ENCODE data around the gene ATP5ME.

Gene ATP5ME

GRCh38 chr4:666822-667544 lies 7.1 kb downstream of the ATP5ME start:
- DNase-seq = no peak

- DNase-seq = no peak
Measured at GRCh38 chr4:666436-666810, 7.7 kb downstream of the ATP5ME start.

- no peak for DNase-seq
Measured at GRCh38 chr4:665751-666435, 8.2 kb downstream of the ATP5ME start.

- no peak for DNase-seq
Measured at GRCh38 chr4:665381-665750, 8.7 kb downstream of the ATP5ME start.

GRCh38 chr4:664713-665231 lies 9.3 kb downstream of the ATP5ME start:
- DNase-seq = no peak

GRCh38 chr4:663438-664428 lies 10.3 kb downstream of the ATP5ME start:
- DNase-seq = no peak

GRCh38 chr4:663046-663437 lies 11.0 kb downstream of the ATP5ME start:
- no peak for DNase-seq

GRCh38 chr4:661881-662761 lies 12.0 kb downstream of the ATP5ME start:
- no peak for DNase-seq

GRCh38 chr4:661231-661630 lies 12.8 kb downstream of the ATP5ME start:
- no peak for DNase-seq

- DNase-seq = no peak
Measured at GRCh38 chr4:660401-660800, 13.7 kb downstream of the ATP5ME start.

- no peak for DNase-seq
Measured at GRCh38 chr4:659851-660250, 14.2 kb downstream of the ATP5ME start.

GRCh38 chr4:658681-659667 lies 15.1 kb downstream of the ATP5ME start:
- no peak for DNase-seq

- no peak for DNase-seq
Measured at GRCh38 chr4:657834-658667, 16.0 kb downstream of the ATP5ME start.

- DNase-seq = no peak
Measured at GRCh38 chr4:657338-657833, 16.7 kb downstream of the ATP5ME start.

GRCh38 chr4:656436-657337 lies 17.4 kb downstream of the ATP5ME start:
- no peak for DNase-seq

- no peak for DNase-seq
Measured at GRCh38 chr4:655464-656151, 18.5 kb downstream of the ATP5ME start.

GRCh38 chr4:654871-655463 lies 19.1 kb downstream of the ATP5ME start:
- no peak for DNase-seq

GRCh38 chr4:654503-654845 lies 19.6 kb downstream of the ATP5ME start:
- no peak for DNase-seq
